Lower leg skin (tissue), 4 donors: Measurements from ENCODE around the gene MAGI2. TPM values are rescaled to one million over a fixed set of nuclear protein-coding genes. Genes with fewer than 3 reads are reported as not detected.

Experiments used
- DNase-seq, 2 donors: peaks; one replicate each; pipeline ENCODE4 v3.0.0-alpha.2; 2019; ENCODE audit warnings: low spot score in 2 of 2
- H3K4me3 ChIP-seq: fragments of 200-600 bp; sonication (generic); 2 replicates; pipeline ENCODE4 v1.5.1; 2017; ENCODE audit warnings: mild to moderate bottlenecking, low read depth; ENCODE audit not compliant: poor library complexity, severe bottlenecking
- POLR2A ChIP-seq, 2 donors: fragments of 450-650 bp; IDR thresholded peaks; one replicate each; pipeline ENCODE4 v1.6.1; 2016 to 2017; ENCODE audit warnings: antibody characterized with exemption in 2 of 2, mild to moderate bottlenecking in 1 of 2, moderate library complexity in 1 of 2
- WGBS, 2 donors: methylation state at CpG; one replicate each; pipeline ENCODE4 v1.1.5; 2018; 5-methylcytosine and 5-hydroxymethylcytosine counted together
- intact Hi-C: fragments of 100-400 bp; cut with DNase I; formaldehyde crosslinking; loops from one replicate; pipeline ENCODE4 v1.15.0; 2023; ENCODE audit warnings: low total_unique reads
- total RNA-seq, 4 donors: library from RNA; depleted of rRNA; stranded (reverse); fragments of >200 nt; gene quantifications; one replicate each; pipeline ENCODE4 v1.1.0, GENCODE V29; 2016
- TF ChIP-seq, protein P1 (sequence below), 3 donors: fragments of 450-650 bp; IDR thresholded peaks; one replicate each; pipeline ENCODE4 v1.5.1; 2016; ENCODE audit warnings: antibody characterized with exemption in 3 of 3, mild to moderate bottlenecking in 3 of 3, moderate library complexity in 2 of 3

The MAGI2 gene
- total RNA-seq, 4 donors from 2014 or later = 1.6 to 3.0 (median 2.1) TPM

GRCh38 chr7:79287981-79288380 is 165.5 kb downstream of the MAGI2 start:
- no peak overlapping the region for H3K4me3 ChIP-seq
- TF ChIP-seq POLR2A (IDR thresholded peaks at IDR 0.05) = no peak
- TF ChIP-seq, protein P1, sequence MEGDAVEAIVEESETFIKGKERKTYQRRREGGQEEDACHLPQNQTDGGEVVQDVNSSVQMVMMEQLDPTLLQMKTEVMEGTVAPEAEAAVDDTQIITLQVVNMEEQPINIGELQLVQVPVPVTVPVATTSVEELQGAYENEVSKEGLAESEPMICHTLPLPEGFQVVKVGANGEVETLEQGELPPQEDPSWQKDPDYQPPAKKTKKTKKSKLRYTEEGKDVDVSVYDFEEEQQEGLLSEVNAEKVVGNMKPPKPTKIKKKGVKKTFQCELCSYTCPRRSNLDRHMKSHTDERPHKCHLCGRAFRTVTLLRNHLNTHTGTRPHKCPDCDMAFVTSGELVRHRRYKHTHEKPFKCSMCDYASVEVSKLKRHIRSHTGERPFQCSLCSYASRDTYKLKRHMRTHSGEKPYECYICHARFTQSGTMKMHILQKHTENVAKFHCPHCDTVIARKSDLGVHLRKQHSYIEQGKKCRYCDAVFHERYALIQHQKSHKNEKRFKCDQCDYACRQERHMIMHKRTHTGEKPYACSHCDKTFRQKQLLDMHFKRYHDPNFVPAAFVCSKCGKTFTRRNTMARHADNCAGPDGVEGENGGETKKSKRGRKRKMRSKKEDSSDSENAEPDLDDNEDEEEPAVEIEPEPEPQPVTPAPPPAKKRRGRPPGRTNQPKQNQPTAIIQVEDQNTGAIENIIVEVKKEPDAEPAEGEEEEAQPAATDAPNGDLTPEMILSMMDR (IDR thresholded peaks at IDR 0.05) = no peak
- no peak for DNase-seq
- 87 to 93% methylated on average over 1 of the region's 1 CpG for WGBS, 2 donors
- intact Hi-C loops = no loop called here

DNA sequence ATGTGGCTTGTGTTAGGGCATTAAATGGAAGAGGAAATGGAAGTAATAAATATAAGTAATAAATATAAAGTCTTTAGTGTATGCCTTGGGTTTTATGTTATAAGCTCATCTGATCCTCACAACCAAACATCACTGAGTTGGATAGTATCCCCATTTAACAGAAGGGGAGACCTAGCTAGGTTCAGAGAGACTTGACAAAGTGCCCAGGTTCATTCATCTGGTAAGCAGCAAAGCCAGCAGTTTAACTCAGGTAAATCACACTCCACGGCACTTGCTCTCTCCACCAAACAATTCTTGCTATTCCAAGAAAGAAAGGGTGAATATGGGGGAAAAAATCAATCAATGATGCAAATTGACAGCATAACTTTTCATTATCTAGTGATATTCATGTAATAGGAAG is 167.3 kb downstream of the MAGI2 start:
- H3K4me3 ChIP-seq = no peak overlapping the region
- DNase-seq = no peak
- intact Hi-C loops = no loop called here
- TF ChIP-seq, protein P1 (IDR thresholded peaks at IDR 0.05) = no peak
- no peak for TF ChIP-seq POLR2A (IDR thresholded peaks at IDR 0.05)
- 0 to 6% methylated on average over 1 of the region's 1 CpG for WGBS, 2 donors

GRCh38 chr7:79285756-79286155 is 167.7 kb downstream of the MAGI2 start:
- intact Hi-C loops = no loop called here
- 60 to 63% methylated on average over 1 of the region's 1 CpG for WGBS, 2 donors
- TF ChIP-seq, protein P1 (IDR thresholded peaks at IDR 0.05) = no peak
- TF ChIP-seq POLR2A (IDR thresholded peaks at IDR 0.05) = no peak
- no peak for DNase-seq
- H3K4me3 ChIP-seq = no peak overlapping the region

DNA sequence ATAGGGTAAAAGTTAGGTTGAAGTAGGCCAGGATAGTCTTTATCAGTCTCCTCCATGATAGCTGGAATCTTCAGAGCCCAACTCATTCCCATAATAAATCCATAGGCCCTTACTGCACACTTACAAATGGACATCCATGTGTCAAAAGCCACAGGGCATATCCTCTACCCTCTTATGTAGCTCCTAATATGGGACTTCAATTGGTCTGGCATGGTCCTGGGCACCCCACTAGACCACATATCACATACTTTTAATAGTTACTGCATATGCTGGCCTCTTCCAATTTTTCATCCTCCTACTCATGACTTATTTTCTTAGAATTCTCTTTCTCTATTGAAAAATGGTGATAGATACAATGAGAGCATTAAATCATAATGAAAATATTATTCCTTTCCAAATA is 169.3 kb downstream of the MAGI2 start:
- H3K4me3 ChIP-seq = no peak overlapping the region
- intact Hi-C loops = no loop called here
- no peak for DNase-seq
- TF ChIP-seq, protein P1 (IDR thresholded peaks at IDR 0.05) = no peak
- TF ChIP-seq POLR2A (IDR thresholded peaks at IDR 0.05) = no peak

DNA sequence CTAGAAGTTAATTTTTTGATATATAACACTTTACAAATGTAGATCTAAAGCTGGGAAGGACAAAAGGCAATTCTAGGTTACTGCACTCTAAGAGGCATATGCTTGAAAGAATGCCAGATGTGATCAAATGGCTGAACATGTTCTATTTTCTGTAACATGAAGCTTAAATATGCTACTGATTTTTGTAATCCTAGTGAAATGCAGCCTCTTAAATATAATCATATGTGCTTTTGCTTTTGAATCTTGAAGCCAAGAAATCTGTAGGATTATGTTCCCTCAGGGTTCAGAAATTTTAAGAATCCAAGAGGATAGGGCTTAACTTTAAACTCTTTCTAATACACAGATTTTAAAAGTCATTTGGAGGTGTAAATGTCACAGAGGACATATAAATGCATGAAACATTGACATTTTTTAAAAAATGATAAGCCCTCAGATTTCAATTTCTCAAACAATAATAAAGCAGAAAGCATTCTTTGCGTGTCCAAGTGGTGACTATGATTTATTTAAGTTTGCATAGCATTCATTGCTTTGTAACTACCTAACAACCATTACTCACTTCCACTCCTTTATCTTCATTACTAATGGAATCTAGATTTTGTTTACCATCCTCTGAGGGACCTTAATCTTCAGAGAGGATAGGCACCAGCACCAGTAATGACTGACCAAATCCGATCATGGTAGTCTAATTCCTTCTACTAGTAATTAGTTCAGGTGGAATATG is 170.4 kb downstream of the MAGI2 start:
- TF ChIP-seq, protein P1 (IDR thresholded peaks at IDR 0.05) = no peak
- TF ChIP-seq POLR2A (IDR thresholded peaks at IDR 0.05) = no peak
- no peak overlapping the region for H3K4me3 ChIP-seq
- intact Hi-C loops = no loop called here
- WGBS, 2 donors = 76 to 77% methylated on average over 2 of the region's 2 CpGs
- DNase-seq = no peak
